T-helper 9 cell (primary cell): ENCODE results near the gene HNRNPDL.
"Not testable (repeated sequence)": the region's sequence is repeated elsewhere in the genome, so short reads cannot be mapped to it uniquely, and the experiment has no call there.

Source experiments
- DNase-seq: peaks from one replicate; pipeline ENCODE4 v3.0.0-alpha.2; 2020
- total RNA-seq, 2 donors: gene quantifications; one replicate each; lab custom pipeline; 2026; lab: John Stamatoyannopoulos, UW

HNRNPDL gene
- total RNA-seq, result 516 to 632 reads per million in 2 donors

DNA sequence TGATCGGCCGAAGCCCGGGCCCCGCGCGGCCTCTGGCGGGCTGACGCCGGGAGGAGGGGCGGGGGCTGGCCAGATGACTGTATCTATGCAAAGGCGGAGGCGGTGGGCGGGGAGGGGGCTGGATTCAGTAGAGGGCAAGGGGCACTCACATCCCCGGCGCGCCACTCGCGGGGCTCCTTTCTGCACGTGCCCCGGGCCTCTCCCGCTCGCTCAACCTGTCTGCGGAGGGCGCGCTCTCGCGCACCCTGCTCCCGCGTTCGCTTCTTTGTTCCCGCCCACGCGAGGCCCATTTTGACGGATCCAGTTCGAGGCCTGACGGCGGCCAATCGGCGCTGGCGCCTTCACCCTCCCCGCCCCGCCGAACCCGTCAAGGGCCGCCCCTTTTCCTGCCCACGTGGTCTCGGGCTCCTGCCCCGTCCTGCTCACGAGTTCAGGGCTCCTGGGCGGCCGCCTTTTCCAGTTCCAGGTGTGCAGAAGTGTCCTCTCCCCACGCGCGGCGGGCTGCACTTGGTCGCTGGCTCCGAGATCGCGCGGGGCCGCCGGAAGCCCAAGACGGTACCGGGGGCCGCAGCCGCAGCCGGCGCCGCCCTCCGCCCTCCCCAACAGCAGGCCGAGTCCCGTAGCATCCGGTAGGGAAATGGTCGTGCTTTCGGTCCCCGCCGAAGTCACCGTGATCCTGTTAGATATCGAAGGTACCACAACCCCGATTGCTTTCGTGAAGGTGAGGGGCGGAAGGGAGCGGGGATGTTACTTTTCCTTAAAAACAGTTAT lies at the start of gene HNRNPDL, which contains the start of gene ENOPH1:
Gene HNRNPDL, minus strand, starts transcription at position 270 of the 771 bp plus-strand sequence. CDS start 772 bp downstream, outside the sequence.
Gene ENOPH1, plus strand, starts transcription at position 398 of the 771 bp plus-strand sequence. Its CDS starts 240 bp downstream, at position 638.
- DNase-seq, result peak; percentile 93

DNA sequence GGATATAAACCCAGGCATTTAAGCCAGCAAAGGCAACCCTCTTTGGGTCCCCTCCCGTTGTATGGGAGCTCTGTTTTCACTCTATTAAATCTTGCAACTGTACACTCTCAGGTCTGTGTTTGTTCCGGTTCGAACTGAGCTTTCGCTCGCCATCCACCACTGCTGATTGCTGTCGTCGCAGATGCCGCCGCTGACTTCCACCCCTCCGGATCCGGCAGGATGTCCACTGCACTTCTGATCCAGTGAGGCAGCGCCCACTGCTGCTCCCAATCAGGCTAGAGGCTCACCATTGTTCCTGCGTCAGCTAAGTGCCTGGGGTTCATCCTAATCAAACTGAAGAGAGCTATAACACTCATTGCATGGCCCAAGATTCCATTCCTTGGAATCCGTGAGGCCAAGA lies 49.3 kb upstream of the HNRNPDL start:
- DNase-seq, result no peak

DNA sequence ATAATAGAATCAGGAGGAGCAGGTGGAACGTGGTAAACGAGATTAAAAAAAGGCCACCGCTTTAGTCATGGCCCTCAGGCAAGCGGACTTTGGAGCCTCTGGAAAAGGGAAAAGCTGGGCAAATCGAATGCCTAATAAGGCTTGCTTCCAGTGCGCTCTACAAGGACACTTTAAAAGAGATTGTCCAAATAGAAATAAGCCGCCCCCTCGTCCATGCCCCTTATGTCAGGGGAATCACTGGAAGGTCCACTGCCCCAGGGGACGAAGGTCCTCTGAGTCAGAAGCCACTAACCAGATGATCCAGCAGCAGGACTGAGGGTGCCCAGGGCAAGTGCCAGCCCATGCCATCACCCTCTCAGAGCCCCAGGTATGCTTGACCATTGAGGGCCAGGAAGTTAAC lies 47.2 kb upstream of the HNRNPDL start:
- not testable (repeated sequence) for DNase-seq

DNA sequence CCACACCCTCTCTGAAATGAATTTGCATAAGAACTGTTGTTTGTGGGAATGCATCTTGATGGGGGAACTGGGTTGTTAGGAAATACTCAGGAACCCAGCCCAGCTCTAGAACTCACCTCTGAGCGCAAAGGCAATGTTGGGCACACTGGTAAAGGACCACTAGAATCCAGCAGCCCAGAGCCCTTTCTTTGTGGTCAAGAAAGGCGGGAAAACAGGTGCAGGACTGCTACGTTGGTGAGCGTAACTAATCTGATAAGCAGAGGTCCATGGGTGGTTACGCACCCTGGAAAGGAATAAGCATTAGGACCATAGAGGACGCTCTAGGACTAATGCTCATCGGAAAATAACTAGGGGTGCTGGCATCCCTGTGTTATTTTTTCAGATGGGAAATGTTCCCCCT lies 45.7 kb upstream of the HNRNPDL start:
- not testable (repeated sequence) for DNase-seq

DNA sequence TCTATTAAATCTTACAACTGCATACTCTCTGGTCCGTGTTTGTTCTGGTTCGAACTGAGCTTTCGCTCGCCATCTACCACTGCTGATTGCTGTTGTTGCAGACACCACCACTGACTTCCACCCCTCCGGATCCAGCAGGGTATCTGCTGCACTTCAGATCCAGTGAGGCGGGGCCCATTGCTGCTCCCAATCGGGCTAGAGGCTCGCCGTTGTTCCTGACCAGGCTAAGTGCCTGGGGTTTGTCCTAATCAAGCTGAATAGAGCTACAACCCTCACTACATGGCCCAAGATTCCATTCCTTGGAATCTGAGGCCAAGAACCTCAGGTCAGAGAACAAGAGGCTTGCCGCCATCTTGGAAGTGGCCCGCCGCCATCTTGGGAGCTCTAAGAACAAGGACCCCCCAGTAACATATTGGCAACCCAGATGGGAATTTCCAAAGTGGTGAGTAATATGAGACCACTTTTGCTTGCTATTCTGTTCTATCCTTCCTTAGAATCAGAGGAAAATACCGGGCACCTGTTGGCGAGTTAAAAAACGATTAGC lies 43.4 kb upstream of the HNRNPDL start:
- no peak for DNase-seq

DNA sequence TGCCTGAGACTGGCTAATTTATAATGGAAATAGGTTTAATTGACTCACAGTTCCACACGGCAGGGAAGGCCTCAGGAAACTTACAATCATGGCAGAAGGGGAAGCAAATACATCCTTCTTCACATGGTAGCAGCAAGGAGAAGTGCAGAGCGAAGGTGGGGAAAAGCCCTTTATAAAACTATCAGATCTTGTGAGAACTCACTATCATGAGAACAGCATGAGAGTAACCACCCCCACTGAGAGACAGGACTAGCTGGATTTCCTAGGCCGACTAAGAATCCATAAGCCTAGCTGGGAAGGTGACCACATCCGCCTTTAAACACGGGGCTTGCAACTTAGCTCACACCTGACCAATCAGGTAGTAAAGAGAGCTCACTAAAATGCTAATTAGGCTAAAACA lies 42.8 kb upstream of the HNRNPDL start:
- not testable (repeated sequence) for DNase-seq

DNA sequence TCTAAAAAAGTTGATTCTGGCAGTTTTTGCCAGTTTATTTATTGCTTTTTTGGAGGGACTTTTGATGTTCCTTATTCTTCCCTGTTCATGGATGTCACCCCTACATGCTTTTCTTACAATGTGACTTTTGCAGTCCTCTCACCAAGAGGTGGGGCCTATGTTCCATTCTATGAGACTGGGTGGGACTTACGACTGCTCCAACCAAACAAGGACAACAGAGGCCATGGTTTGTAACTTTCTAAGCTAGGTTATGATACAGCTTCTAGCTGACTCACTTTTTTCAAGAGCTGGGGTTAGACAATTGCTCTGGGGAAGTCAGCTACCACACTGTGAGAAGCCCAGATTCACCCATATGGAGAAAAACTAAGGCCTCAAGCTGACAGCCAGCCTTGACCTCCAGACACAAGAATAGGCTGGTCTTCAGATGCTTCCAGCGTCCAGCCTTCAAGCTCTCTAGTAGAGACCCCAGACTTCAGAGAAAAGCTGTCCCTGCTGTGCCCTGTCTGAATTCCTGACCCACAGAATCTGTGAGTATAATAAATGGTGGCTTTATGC lies 39.6 kb upstream of the HNRNPDL start:
- no peak for DNase-seq

DNA sequence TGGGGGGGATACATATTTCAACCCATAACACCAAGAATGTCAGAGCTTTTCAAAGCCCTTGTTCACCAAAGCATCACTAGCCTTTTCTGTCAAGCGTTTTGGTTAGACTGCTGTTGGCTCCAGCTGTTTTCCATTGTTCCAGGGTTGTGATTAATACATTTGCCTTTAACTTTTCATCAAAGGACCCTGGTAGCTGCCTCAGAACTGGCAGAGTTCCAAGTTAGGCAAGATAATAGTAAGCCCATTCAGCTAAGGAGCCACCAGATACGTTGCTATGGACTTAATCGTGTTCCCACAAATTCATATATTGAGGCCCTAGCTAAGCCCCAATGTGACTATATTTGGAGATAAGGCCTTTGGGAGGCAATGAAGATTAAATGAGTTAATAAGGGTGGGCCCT lies 37.2 kb upstream of the HNRNPDL start:
- no peak for DNase-seq

DNA sequence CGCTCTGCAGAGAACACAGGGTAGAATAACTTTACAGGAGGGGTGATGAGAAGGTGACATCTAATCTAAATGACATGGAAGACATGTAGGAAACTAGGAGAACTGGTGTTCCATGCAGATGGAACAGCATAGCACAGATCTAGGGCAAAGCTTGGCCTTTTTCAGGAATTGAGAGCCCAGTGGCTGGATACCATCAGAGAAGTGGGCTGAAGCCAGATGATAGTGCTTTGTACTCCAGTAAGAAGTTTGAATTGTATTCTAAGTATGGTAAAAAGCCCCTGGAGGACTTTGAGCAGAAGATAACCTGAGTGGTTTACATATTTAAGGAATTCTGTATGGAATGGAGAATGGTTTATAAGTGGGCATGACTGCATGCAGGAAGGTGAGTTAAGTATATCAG lies 33.0 kb upstream of the HNRNPDL start:
- no peak for DNase-seq

DNA sequence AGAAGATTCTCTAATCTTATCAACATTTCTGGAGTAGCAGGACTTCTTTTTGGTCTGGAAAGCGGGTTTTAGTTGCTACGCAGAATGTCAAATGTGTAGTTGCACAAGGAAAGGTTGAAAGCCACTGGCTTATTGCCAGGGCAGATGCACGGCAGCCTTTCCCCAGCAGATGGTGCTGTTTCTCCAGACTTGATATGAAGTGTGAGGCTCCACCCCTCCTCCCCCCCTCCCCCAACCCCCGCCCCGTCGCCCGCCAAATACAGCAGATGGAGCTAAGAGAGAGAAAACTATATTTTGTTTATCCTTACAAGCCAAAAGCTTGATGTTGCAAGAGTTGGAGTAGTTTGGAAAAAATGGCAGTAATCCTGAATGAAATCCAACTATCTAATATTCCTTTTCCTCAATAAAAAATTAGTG lies 32.2 kb upstream of the HNRNPDL start:
- peak; percentile 79 for DNase-seq

DNA sequence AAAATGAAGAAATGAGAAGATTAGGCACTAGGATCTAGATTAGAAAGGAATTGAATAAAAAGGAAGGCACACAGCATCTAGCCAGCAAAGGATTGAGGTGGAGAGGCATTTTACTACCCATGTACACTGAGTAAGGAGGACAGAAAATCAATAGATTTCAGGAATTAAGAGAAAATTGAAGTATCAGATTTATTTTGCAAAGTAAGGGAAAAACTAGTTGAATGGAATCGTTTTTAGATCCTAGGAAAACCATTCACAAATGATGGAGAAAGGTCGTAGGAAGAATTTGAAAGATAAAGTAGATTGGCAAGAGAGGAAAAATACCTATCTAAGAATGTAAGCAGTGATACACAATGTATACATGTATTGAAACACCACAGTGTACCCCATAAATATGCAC lies 31.4 kb upstream of the HNRNPDL start:
- DNase-seq, result no peak

DNA sequence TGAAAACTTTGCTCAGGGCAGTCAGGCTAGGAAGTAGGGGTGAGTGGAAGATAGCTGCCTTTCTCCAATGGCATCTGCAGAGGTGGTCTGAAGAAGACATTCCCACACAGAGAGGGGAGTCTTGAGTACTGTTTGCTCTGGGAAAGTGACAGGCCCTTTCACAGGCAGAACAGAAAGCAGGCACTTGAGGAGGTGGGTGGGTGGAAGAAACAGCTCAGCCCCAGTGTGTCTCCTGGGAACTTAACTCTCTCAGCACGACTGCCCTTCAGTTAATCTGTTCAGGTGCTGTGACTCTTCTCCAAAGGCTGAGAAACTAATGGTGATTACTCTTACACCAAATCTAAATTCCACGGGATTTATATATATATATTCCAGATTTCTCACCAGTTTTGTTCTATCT lies 28.5 kb upstream of the HNRNPDL start:
- no peak for DNase-seq

DNA sequence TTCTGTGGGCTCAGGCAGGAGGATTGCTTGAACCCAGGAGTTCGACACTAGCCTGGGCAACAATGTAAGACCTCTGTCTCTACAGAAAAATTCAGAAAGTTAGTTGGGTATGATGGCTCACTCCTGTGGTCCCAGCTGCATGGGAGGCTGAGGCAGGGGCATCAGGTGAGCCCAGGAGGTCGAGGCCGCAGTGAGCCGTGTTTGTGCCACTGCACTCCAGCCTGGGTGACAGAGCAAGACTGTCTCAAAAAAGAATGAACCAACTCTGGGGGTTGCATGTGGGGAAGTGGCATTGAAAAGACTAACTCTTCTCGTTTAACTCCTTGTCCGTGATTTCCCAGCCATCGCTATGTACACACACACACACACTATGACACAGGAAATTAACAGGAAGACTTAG lies 27.0 kb upstream of the HNRNPDL start:
- no peak for DNase-seq

DNA sequence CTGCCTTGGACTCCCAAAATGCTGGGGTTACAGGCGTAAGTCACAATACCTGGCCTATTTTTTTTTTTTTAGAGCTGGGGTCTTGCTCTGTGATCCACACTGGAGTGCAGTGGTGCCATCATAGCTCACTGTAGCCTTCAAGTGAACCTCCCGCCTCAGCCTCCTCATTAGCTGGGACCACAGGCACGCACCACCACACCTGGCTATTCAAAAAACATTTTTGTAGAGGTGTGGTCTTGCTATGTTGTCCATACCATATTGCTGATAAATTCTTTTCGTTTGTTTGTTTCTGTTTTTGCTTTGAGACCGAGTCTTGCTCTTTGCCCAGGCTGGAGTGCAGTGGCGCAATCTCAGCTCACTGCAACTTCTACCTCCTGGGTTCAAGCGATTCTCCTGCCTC lies 21.8 kb upstream of the HNRNPDL start:
- DNase-seq, result no peak

DNA sequence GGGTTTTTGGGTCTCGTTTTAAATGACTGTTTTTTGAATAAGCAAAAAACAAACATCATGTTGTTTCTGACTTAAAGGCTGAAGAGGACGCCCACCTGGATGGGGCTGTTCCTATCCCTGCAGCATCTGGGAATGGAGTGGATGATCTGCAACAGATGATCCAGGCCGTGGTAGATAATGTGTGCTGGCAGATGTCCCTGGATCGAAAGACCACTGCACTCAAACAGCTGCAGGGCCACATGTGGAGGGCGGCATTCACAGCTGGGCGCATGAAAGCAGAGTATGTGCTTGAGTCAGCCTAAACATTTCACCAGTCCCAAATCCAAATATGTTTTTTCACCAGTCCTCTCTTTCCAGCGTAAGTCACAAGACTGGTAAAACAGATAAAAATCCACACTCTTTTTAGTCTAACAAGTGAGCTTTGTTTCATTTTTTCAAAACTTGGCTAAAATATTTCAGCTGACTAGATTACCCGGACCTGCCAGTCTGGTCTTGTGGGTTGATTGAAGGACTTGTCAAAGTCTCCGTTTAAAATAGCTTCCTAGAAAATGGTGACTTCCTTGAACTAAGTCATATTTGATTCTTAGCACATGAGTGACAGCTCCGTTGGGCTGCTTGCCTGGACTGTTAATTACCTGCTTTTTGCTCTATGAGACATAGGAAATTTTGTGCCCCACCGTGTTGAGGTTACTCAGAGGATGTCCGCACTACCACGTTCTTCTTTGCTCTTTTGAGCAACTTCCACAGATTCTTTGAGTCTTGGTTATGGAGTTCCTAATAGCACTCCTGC lies 20.9 kb upstream of the HNRNPDL start:
- no peak for DNase-seq

DNA sequence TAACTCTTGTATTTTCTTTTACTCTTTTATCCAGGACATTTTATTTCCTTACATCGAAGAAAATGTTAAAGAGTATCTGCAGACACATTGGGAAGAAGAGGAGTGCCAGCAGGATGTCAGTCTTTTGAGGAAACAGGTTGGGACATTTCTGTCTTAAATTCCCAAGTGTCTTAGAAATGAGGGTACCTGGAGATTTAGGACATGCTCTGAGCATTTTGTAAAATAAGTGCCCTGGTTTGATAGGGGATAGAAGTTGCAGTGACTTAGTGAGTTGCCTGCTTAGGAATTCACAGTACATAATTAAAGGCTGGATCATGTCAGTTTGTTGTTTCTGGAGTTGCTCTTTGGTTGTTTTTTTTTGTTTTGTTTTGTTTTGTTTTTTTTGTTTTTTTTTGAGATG lies 17.6 kb upstream of the HNRNPDL start:
- no peak for DNase-seq

DNA sequence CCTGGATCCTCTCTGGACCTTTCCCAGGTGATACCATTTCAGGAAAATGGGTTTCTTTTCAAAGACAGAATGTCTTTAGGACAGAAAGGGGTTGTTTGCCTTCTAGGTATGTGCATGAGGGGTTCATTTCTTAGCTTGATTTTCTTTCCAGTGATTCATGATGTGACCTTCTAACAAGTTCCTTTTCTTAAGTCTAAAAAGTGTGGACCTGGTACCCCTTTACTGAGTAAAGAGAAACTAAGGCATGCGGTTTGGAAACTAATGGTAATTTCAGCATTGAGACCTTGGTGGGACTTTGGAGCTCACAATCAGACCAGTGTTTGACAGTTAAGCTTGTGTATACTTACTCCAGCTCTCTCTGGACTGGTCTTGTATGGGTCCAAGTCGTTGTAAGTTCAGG lies 8.8 kb upstream of the HNRNPDL start:
- DNase-seq, result no peak

DNA sequence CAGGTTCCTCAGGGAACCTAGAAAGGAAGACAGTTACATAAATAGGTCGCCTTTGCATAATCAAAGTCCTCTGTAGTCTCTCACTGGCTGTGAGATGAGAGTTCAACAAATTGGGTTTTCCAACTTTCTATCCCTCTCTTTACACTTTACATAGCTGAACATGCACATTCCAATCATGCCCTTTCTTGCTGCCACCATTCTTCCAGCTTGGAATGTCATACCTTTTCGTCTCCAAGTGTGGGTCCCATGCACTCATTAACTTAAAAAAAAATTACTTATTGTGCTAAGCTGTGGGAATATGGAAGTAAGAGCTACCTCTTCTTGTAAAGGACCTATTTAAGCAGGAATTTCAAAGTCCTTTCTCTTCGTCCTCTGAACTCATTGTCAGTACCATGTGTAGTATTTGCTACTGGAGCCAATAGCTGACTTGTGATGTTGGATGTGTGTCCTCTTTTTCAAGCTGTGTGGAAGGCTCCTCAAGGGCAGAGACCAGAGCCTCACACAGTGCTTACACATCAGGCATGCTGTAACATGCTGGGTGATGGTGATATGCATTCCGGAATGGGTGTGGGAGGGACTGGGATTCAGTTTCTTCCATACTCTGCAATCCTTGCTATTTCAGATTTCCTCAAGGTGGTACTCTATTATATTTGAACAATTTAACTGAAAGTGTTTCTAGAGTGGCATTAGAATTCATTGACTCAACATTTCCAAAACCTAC lies 7.2 kb upstream of the HNRNPDL start:
- DNase-seq, result no peak

DNA sequence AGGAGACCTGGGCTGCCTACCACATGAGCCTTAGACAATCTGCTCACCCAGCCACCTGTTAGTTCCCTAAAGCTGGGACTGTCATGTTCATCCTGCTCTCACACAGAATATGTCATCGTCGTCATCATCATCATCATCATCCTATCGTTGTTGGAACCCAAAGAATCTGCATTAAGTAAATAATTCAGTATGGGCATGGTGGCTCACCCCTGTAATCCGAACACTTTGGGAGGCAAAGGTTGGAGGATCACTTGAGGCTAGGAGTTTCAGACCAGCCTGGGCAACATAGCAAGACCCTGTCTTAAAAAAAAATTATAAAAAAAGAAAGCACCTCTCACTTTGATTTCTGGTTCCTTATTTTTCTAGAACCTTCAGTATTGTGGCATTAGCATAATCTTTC lies 6.5 kb upstream of the HNRNPDL start:
- DNase-seq, result no peak

DNA sequence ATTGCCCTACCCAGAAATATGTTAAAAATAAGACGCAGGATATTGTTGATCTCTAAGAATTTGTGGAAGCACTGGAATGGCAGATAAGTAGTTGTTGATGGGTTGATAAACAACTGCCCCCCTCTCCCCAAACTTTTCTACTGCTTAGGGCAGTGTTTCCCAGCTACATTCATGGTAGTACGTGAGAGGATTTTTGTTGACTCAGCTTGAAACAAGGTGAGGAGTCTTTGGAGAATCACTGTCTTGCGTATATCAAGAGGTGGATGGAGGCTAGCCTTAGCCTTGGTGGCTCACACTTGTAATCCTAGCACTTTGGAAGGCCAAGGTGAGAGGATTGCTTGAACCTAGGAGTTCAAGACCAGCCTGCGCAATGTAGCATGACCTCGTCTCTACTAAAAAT lies 5.9 kb upstream of the HNRNPDL start:
- no peak for DNase-seq

DNA sequence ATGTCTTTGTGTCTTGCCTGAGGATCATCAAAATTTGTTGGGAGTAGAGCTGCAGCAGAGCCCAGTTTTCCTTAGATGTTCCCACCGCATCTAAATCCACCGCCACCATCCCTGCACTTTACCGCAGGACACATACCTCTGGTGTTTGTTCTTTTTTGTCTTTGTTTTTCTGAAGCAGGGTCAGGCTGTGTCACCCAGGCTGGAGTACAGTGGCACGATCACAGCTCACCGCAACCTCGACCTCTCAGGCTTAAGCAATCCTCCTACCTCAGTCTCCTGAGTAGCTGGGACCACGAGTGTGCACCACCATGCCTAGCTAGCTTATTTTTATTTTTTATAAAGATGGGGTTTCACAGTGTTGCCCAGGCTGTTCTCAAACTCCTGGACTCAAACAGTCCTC lies 4.7 kb upstream of the HNRNPDL start:
- DNase-seq, result no peak

DNA sequence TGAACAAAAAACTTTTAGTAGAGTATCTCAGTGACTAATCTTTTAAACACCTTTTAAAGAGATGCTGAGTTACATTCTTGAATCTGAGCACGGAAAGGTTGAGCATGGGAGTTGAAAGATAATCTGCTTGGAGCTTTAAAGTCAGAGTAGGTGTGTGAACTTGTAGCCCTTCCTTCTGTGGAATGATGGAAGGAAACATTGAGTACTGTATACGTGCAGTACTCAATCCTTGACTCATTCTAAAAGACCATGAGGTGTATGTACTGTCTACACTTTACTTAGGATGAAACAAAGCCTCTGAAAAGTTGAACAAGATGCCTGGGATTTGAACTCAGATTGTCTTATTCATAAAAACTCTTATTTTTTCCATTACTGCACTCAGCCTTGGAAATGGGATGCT lies 3.5 kb upstream of the HNRNPDL start:
- DNase-seq, result no peak

DNA sequence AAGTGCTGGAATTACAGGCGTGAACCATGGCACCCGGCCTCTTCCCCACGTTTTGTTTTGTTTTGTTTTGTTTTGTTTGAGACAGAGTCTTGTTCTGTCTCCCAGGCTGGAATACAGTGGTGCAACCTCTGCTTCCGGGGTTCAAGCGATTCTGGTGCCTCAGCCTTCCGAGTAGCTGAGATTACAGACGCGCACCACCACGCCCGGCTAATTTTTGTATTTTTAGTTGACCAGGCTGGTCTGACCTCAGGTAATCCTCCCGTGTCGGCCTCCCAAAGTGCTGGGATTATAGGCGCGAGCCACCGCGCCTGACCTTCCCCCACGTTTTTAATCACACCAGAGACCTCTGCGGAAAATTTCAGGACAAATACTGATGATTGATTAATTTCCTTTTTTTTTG lies 2.3 kb upstream of the HNRNPDL start:
- no peak for DNase-seq
